ENCODE data around the gene AVEN. TPM values are rescaled to one million over a fixed set of nuclear protein-coding genes. Genes with fewer than 3 reads are reported as not detected.
"Not testable (repeated sequence)": the region's sequence is repeated elsewhere in the genome, so short reads cannot be mapped to it uniquely, and the experiment has no call there.

Gene AVEN
- total RNA-seq, 2 experiments from 2014 or later, result 13.3 to 13.9 TPM

DNA sequence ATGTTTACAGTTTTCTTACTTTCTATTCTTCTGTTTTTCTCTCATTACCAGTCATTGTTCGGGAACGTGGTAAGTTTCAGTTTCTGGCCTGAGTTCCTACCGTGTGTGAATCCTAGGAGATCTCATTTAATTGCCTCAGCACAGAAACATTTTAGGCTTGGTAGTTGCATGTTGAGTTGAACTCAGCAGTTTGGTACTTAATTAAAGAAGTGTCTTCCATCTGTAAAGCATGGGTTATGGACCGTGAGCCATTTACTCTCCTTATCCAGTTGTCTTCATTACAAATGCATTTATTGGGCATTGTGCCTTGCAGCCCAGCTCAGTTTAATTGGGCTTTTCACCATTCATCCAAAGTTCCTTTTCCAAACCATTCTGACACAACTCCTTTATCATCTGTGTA is 212.8 kb downstream of the AVEN start:
- CTCF ChIA-PET, result interaction anchor here (0.6 kb wide), 1 partner anchor 91 kb away, joined by 3 read pairs; no protein-coding TSS in a partner anchor
- Mint-ChIP-seq H3K27me3 (ENCODE audit: low read depth) (peaks cover 4% of the 10 kb centered on the region), H3K4me3 (no peak overlapping the region), H3K27ac (no peak overlapping the region), H3K9me3 (no peaks in the 10 kb centered on the region), H3K4me1 (ENCODE audit: low read depth) (no peaks in the 10 kb centered on the region), H3K36me3 (ENCODE audit: low read depth) (no peaks in the 10 kb centered on the region)
- DNase-seq, result no peak
- intact Hi-C loops (cut with micrococcal nuclease), result no loop called here

DNA sequence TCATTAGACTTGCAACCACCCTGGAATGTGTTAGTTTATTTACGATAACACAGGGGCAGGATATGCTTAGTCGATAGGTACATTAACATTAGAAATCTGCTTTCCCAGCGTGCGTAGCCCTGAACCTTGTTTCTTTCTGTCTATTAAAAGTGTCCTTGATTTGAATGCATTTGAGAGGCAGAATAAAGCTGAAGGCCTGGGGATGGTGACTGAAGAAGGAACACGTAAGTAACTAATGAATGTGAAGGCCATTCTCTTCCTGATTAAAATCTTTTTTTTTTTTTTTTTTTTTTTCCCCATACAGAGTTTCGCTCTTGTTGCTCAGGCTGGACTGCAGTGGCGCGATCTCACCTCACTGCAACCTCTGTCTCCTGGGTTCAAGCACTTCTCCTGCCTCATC is 213.6 kb downstream of the AVEN start:
- Mint-ChIP-seq H3K4me3 (no peak overlapping the region), H3K27me3 (ENCODE audit: low read depth) (peaks cover 4% of the 10 kb centered on the region), H3K36me3 (ENCODE audit: low read depth) (no peaks in the 10 kb centered on the region), H3K9me3 (no peaks in the 10 kb centered on the region), H3K4me1 (ENCODE audit: low read depth) (no peaks in the 10 kb centered on the region), H3K27ac (no peak overlapping the region)
- intact Hi-C loops (cut with micrococcal nuclease), result no loop called here
- DNase-seq, result no peak
- CTCF ChIA-PET, result no interaction called here

DNA sequence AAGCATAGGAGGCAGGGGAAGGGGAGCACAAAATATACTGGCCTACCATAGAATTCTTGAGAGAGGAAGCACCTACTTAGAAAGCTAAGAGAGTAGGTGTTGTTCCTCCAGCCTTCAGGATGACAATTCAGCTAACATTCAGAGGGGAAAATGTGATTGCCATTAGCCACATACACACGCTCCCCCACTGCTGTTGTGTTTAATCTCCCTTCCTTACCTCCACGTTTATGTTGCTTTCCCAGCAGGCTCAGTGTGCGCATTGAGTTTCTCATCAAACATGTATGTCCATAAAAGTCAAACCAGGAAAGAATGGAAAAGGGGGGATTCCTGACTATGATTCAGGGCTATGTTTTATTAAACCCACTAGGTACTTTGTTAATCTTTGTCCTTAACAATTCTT is 215.9 kb downstream of the AVEN start:
- Mint-ChIP-seq H3K36me3 (ENCODE audit: low read depth) (no peaks in the 10 kb centered on the region), H3K27me3 (ENCODE audit: low read depth) (peaks cover 4% of the 10 kb centered on the region), H3K4me1 (ENCODE audit: low read depth) (no peaks in the 10 kb centered on the region), H3K27ac (no peak overlapping the region), H3K4me3 (no peak overlapping the region), H3K9me3 (no peaks in the 10 kb centered on the region)
- intact Hi-C loops (cut with micrococcal nuclease), result no loop called here
- CTCF ChIA-PET, result no interaction called here
- DNase-seq, result no peak

DNA sequence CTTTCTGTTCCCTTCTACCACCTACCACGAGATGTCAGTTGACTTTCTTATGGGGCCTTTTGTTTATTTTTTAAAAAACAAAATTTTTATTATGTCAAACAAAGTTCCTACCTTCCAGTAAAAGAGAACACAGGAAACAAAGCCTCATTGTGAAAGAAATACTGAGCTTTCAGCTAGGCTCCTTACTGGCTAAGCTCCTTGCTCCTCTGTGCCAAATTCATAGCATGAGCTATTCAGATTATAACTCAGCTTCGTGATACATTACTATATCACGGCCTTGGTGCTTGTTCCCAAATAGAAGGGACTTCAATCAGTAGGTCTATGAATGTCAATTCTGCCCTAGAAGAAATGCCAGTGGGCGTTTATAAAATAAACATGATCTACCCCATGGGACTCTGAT is 216.5 kb downstream of the AVEN start:
- Mint-ChIP-seq H3K4me1 (ENCODE audit: low read depth) (no peaks in the 10 kb centered on the region), H3K4me3 (no peak overlapping the region), H3K27me3 (ENCODE audit: low read depth) (peaks cover 4% of the 10 kb centered on the region), H3K36me3 (ENCODE audit: low read depth) (no peaks in the 10 kb centered on the region), H3K27ac (no peak overlapping the region), H3K9me3 (no peaks in the 10 kb centered on the region)
- CTCF ChIA-PET, result no interaction called here
- no peak for DNase-seq
- intact Hi-C loops (cut with micrococcal nuclease), result no loop called here

DNA sequence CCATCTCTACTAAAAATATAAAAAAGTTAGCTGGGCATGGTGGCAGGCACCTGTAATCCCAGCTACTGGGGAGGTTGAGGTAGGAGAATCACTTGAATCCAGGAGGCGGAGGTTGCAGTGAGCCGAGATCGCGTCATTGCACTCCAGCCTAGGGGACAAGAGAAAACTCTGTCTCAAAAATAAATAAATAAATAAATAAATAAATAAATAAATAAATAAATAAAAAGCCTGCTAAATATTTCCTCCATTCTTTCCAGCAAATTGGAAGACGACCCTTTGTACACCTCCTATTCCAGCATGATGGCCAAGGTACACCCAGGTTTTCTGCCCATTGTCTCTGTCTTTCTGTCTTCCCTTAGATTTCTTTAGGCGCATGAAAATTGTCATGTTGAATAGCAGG is 219.5 kb downstream of the AVEN start:
- H3K4me3 Mint-ChIP-seq; H3K27me3 Mint-ChIP-seq (ENCODE audit: low read depth); H3K27ac Mint-ChIP-seq; CTCF ChIA-PET; H3K36me3 Mint-ChIP-seq (ENCODE audit: low read depth); intact Hi-C loops (cut with micrococcal nuclease); H3K4me1 Mint-ChIP-seq (ENCODE audit: low read depth); DNase-seq; H3K9me3 Mint-ChIP-seq: not testable (repeated sequence)

Other genes starting within 250 kb of the AVEN start
- gene CHRM5, start 70.7 kb downstream of the AVEN start, total RNA-seq, result not detected
- gene EMC7, start 62.7 kb upstream of the AVEN start, total RNA-seq, result 10 to 100 TPM; 51.8 to 56.2 TPM
- 1 to 10 TPM; 2.0 TPM for gene PGBD4, start 62.9 kb upstream of the AVEN start, total RNA-seq
- gene KATNBL1, start 170.9 kb upstream of the AVEN start, total RNA-seq, result 10 to 100 TPM; 46.4 to 51.6 TPM
- gene EMC4, start 185.8 kb upstream of the AVEN start, total RNA-seq, result 100 to 1,000 TPM; 100 to 102 TPM

Data from activated naive CD4-positive, alpha-beta T cell treated with anti-CD3 and anti-CD28 coated beads for 36 hours (primary cell).